CD14-positive monocyte (primary cell): ENCODE data around the gene HOXB5. TPM values are rescaled to one million over a fixed set of nuclear protein-coding genes. Genes with fewer than 3 reads are reported as not detected.

Experiments
- DNase-seq, 3 donors: peaks; one replicate each; pipeline ENCODE4 v3.0.0-alpha.2; 2011 to 2022
- H2AFZ ChIP-seq: 2 replicates; pipeline ENCODE4 v1.6.0; 2012; ENCODE audit warnings: mild to moderate bottlenecking, low read depth, low read length, inconsistent platforms; ENCODE audit not compliant: insufficient read depth, poor library complexity, severe bottlenecking
- H3K27ac ChIP-seq, 2 donors: 1 replicate in 1 of 2; 2 replicates in 1 of 2; pipeline ENCODE4 v1.5.1; 2012 to 2013; ENCODE audit warnings: low read length in 2 of 2, control low read depth in 1 of 2, inconsistent platforms in 1 of 2, low read depth in 1 of 2, mild to moderate bottlenecking in 1 of 2
- H3K27me3 ChIP-seq, 2 donors: one replicate each; pipeline versions ENCODE4 v1.6.0 to v1.6.1; 2011 to 2013; ENCODE audit warnings: low read length in 2 of 2; ENCODE audit not compliant: control insufficient read depth in 2 of 2, insufficient read depth in 2 of 2
- H3K36me3 ChIP-seq, 2 donors: replicated peaks in 1 of 2; 1 replicate in 1 of 2; 2 replicates in 1 of 2; pipeline versions ENCODE4 v1.5.1 to v1.6.1; 2012 to 2013; ENCODE audit warnings: low read length in 2 of 2, control low read depth in 1 of 2, inconsistent platforms in 1 of 2, mild to moderate bottlenecking in 1 of 2; ENCODE audit not compliant: insufficient read depth in 2 of 2, control insufficient read depth in 1 of 2
- H3K4me1 ChIP-seq, 2 donors: 1 replicate in 1 of 2; 2 replicates in 1 of 2; pipeline versions ENCODE4 v1.5.1 to v1.6.1; 2012 to 2013; ENCODE audit warnings: low read length in 2 of 2, control low read depth in 1 of 2, inconsistent platforms in 1 of 2, mild to moderate bottlenecking in 1 of 2, moderate library complexity in 1 of 2; ENCODE audit not compliant: insufficient read depth in 2 of 2, control insufficient read depth in 1 of 2
- H3K4me2 ChIP-seq: replicated peaks from 2 replicates; pipeline ENCODE3; 2012; ENCODE audit warnings: low read length, moderate library complexity, mild to moderate bottlenecking; ENCODE audit not compliant: poor library complexity, severe bottlenecking; ENCODE audit errors: extremely low read depth
- H3K4me3 ChIP-seq, 3 experiments: fragments of 200-600 bp in 1 of 3; sonication (generic) in 1 of 3; replicated peaks in 1 of 3; 1 replicate in 2 of 3; 2 replicates in 1 of 3; pipeline ENCODE4 v1.5.1; 2011 to 2013; ENCODE audit warnings: low read length in 3 of 3, mild to moderate bottlenecking in 3 of 3, control low read depth in 2 of 3, low read depth in 2 of 3, inconsistent platforms in 1 of 3, moderate library complexity in 1 of 3
- H3K79me2 ChIP-seq: 2 replicates; pipeline ENCODE4 v1.6.0; 2012; ENCODE audit warnings: mild to moderate bottlenecking, control low read depth, inconsistent platforms, low read length, moderate library complexity; ENCODE audit not compliant: insufficient read depth
- H3K9ac ChIP-seq: 2 replicates; pipeline ENCODE4 v1.6.0; 2017; ENCODE audit warnings: low read length, mild to moderate bottlenecking; ENCODE audit not compliant: insufficient read depth, poor library complexity, severe bottlenecking
- H3K9me3 ChIP-seq, 2 donors: replicated peaks in 1 of 2; 1 replicate in 1 of 2; 2 replicates in 1 of 2; pipeline versions ENCODE4 v1.5.1 to v1.6.1; 2012 to 2013; ENCODE audit warnings: low read length in 2 of 2, control low read depth in 1 of 2; ENCODE audit not compliant: control insufficient read depth in 1 of 2, insufficient read depth in 1 of 2
- H4K20me1 ChIP-seq: 2 replicates; pipeline ENCODE4 v1.6.0; 2012; ENCODE audit warnings: mild to moderate bottlenecking, low read length, control low read depth, moderate library complexity; ENCODE audit not compliant: insufficient read depth
- H3K27ac Mint-ChIP-seq, 7 donors: one replicate each; pipeline ENCODE4 v1.8.0; 2020; ENCODE audit warnings: mild to moderate bottlenecking in 7 of 7, mixed read lengths in 7 of 7, moderate library complexity in 6 of 7, inconsistent platforms in 2 of 7
- H3K27me3 Mint-ChIP-seq, 3 donors: one replicate each; pipeline ENCODE4 v1.8.0; 2021 to 2022; ENCODE audit warnings: low read depth in 3 of 3, mild to moderate bottlenecking in 3 of 3, mixed read lengths in 3 of 3, moderate library complexity in 3 of 3, inconsistent platforms in 1 of 3
- H3K36me3 Mint-ChIP-seq, 2 donors: one replicate each; pipeline ENCODE4 v1.8.0; 2020; ENCODE audit warnings: mixed read lengths in 2 of 2, inconsistent platforms in 1 of 2, mild to moderate bottlenecking in 1 of 2
- H3K4me1 Mint-ChIP-seq: one replicate; pipeline ENCODE4 v1.8.0; 2020; ENCODE audit warnings: mild to moderate bottlenecking, mixed read lengths
- H3K4me3 Mint-ChIP-seq, 2 donors: one replicate each; pipeline ENCODE4 v1.8.0; 2020; ENCODE audit warnings: mild to moderate bottlenecking in 2 of 2, mixed read lengths in 2 of 2, moderate library complexity in 1 of 2
- H3K9me3 Mint-ChIP-seq, 7 donors: one replicate each; pipeline ENCODE4 v1.8.0; 2020 to 2022; ENCODE audit warnings: mixed read lengths in 7 of 7, mild to moderate bottlenecking in 6 of 7, moderate library complexity in 6 of 7, inconsistent platforms in 2 of 7
- CTCF ChIP-seq: fragments of 200-600 bp; IDR thresholded peaks from one replicate; pipeline ENCODE4 v1.8.0; 2022; ENCODE audit warnings: antibody characterized with exemption, mild to moderate bottlenecking
- WGBS: methylation state at CpG from one replicate; pipeline ENCODE4 v1.1.5; 2013; ENCODE audit warnings: missing lambda C conversion rate; ENCODE audit not compliant: insufficient coverage; 5-methylcytosine and 5-hydroxymethylcytosine counted together
- intact Hi-C, 2 donors: fragments of 100-400 bp; cut with micrococcal nuclease; formaldehyde crosslinking; loops; one replicate each; pipeline versions ENCODE4 v1.15.0 to v1.15.1; 2023
- polyA plus RNA-seq, 3 donors: library from polyadenylated mRNA; depleted of rRNA in 1 of 3; unstranded in 2 of 3; stranded (reverse) in 1 of 3; fragments of 300-500 nt in 2 of 3; fragments of >200 nt in 1 of 3; fragmentation: Illumina TruSeq in 2 of 3; gene quantifications; 1 replicate in 2 of 3; 2 replicates in 1 of 3; pipeline ENCODE4 v1.2.3, GENCODE V29; 2012 to 2021
- small RNA-seq: library from RNA; depleted of rRNA; stranded (forward); fragments of <200 nt; gene quantifications from one replicate; pipeline ENCODE3, GENCODE V24; 2012; ENCODE audit warnings: low read depth; ENCODE audit not compliant: insufficient read length

HOXB5 gene
- polyA plus RNA-seq, 3 donors = not detected

GRCh38 chr17:48542114-48542656 lies 51.4 kb downstream of the HOXB5 start:
- H3K9me3 ChIP-seq = no peaks in the 10 kb centered on the region
- H3K27ac ChIP-seq = peak overlapping the region in 1 of 2 donors; percentile 56
- H3K4me3 ChIP-seq = peak overlapping the region; percentile 39 to 83 (median 68)
- H3K4me1 Mint-ChIP-seq = peaks cover 47% of the 10 kb centered on the region
- no peak for DNase-seq
- H2AFZ ChIP-seq = peak overlapping the region; percentile 97
- no peaks in the 10 kb centered on the region for H3K36me3 ChIP-seq
- peaks cover 38 to 76% of the 10 kb centered on the region in 2 donors for H3K27me3 ChIP-seq
- no peak for TF ChIP-seq CTCF
- H3K4me3 Mint-ChIP-seq = peak overlapping the region; percentile 88 to 95
- peaks cover 71 to 83% (median 78%) of the 10 kb centered on the region in 3 donors for H3K27me3 Mint-ChIP-seq
- H3K9ac ChIP-seq = peak overlapping the region; percentile 69
- peak overlapping the region in 6 of 7 donors; percentile 19 to 87 (median 68) for H3K27ac Mint-ChIP-seq
- peaks cover 31 to 43% of the 10 kb centered on the region in 2 donors for H3K4me1 ChIP-seq
- peaks cover 5 to 17% of the 10 kb centered on the region in 2 donors for H3K36me3 Mint-ChIP-seq
- H3K79me2 ChIP-seq = no peaks in the 10 kb centered on the region
- intact Hi-C loops = no loop called here
- WGBS = 1% methylated on average over 22 of the region's 27 CpGs
- no peaks in the 10 kb centered on the region for H4K20me1 ChIP-seq
- H3K4me2 ChIP-seq = peak overlapping the region; percentile 73
- peaks cover 0 to 30% (median 18%) of the 10 kb centered on the region in 7 donors for H3K9me3 Mint-ChIP-seq

GRCh38 chr17:48541577-48542113 lies 51.9 kb downstream of the HOXB5 start:
- peak overlapping the region; percentile 39 to 83 (median 68) for H3K4me3 ChIP-seq
- peak in 2 of 3 donors; percentile 13 to 29 for DNase-seq
- peaks cover 0 to 28% (median 18%) of the 10 kb centered on the region in 7 donors for H3K9me3 Mint-ChIP-seq
- H2AFZ ChIP-seq = peak overlapping the region; percentile 97
- no peaks in the 10 kb centered on the region for H4K20me1 ChIP-seq
- peak overlapping the region; percentile 69 for H3K9ac ChIP-seq
- peaks cover 31 to 43% of the 10 kb centered on the region in 2 donors for H3K4me1 ChIP-seq
- peaks cover 5 to 17% of the 10 kb centered on the region in 2 donors for H3K36me3 Mint-ChIP-seq
- H3K9me3 ChIP-seq = no peaks in the 10 kb centered on the region
- H3K27ac ChIP-seq = peak overlapping the region in 1 of 2 donors; percentile 56
- H3K36me3 ChIP-seq = no peaks in the 10 kb centered on the region
- 1% methylated on average over 33 of the region's 36 CpGs for WGBS
- H3K27ac Mint-ChIP-seq = peak overlapping the region in 5 of 7 donors; percentile 19 to 87 (median 51)
- H3K4me1 Mint-ChIP-seq = peaks cover 43% of the 10 kb centered on the region
- no peak for TF ChIP-seq CTCF
- intact Hi-C loops = no loop called here
- peaks cover 34 to 71% of the 10 kb centered on the region in 2 donors for H3K27me3 ChIP-seq
- H3K4me2 ChIP-seq = peak overlapping the region; percentile 73
- H3K4me3 Mint-ChIP-seq = peak overlapping the region; percentile 88 to 95
- H3K27me3 Mint-ChIP-seq = peaks cover 67 to 80% (median 74%) of the 10 kb centered on the region in 3 donors
- H3K79me2 ChIP-seq = no peaks in the 10 kb centered on the region

Small RNAs within 50 kb of the gene (small RNA-seq; reads per million reads assigned to genes)
- gene MIR196A1 = not detected

Other genes starting within 250 kb of the HOXB5 start
- 1 to 10 TPM in 1 of 3 donors, under 1 TPM in 2; 0.13 to 1.0 (median 0.52) TPM for gene SKAP1, start 163.6 kb downstream of the HOXB5 start, polyA plus RNA-seq
- gene HOXB1, start 62.8 kb downstream of the HOXB5 start, polyA plus RNA-seq = not detected
- 1 to 10 TPM; 1.6 to 3.8 (median 3.3) TPM for gene HOXB2, start 48.7 kb downstream of the HOXB5 start, polyA plus RNA-seq
- gene HOXB4, start 15.4 kb downstream of the HOXB5 start, polyA plus RNA-seq = under 1 TPM in 1 of 3 donors, not detected in 2; 0.16 TPM
- gene HOXB3, start 3.5 kb downstream of the HOXB5 start, polyA plus RNA-seq = under 1 TPM in 1 of 3 donors, not detected in 2; 0.56 TPM
- not detected for gene HOXB6, start 11.2 kb upstream of the HOXB5 start, polyA plus RNA-seq
- gene HOXB7, start 17.2 kb upstream of the HOXB5 start, polyA plus RNA-seq = not detected
- not detected for gene HOXB8, start 21.5 kb upstream of the HOXB5 start, polyA plus RNA-seq
- not detected for gene HOXB9, start 32.6 kb upstream of the HOXB5 start, polyA plus RNA-seq
- gene PRAC1, start 128.7 kb upstream of the HOXB5 start, polyA plus RNA-seq = not detected
- gene PRAC2, start 129.4 kb upstream of the HOXB5 start, polyA plus RNA-seq = not detected
- not detected for gene HOXB13, start 135.0 kb upstream of the HOXB5 start, polyA plus RNA-seq
- not detected for gene TTLL6, start 223.4 kb upstream of the HOXB5 start, polyA plus RNA-seq
- 100 to 1,000 TPM in 2 of 3 donors, 10 to 100 TPM in 1; 87.5 to 280 (median 214) TPM for gene CALCOCO2, start 237.3 kb upstream of the HOXB5 start, polyA plus RNA-seq